Retinal pigment epithelial cell (primary cell): Measurements from ENCODE around the gene EEF1AKMT2.

Experiments used
- DNase-seq: peaks from one replicate; pipeline ENCODE4 v3.0.0-alpha.2; 2010; ENCODE audit warnings: low read depth
- H3K4me3 ChIP-seq: 2 replicates; pipeline ENCODE4 v1.5.1; 2011; ENCODE audit warnings: mild to moderate bottlenecking, low read length, control low read depth, moderate library complexity
- CTCF ChIP-seq: conservative IDR thresholded peaks from 2 replicates; pipeline ENCODE4 v1.5.1; 2011; ENCODE audit warnings: low read depth, low read length, control low read depth, inconsistent platforms

EEF1AKMT2 gene

GRCh38 chr10:124791547-124792348, at the start of gene EEF1AKMT2:
TSS of gene EEF1AKMT2 (minus strand) at chr10:124791887. CDS start at chr10:124791833, 54 bp downstream.
- DNase-seq: peak; percentile 40
- TF ChIP-seq CTCF: peak; percentile 25
- H3K4me3 ChIP-seq: peak within 1 kb of the TSS; percentile 91

GRCh38 chr10:124837687-124838086, 46.0 kb upstream of the EEF1AKMT2 start:
- no peak for TF ChIP-seq CTCF
- no peak overlapping the region for H3K4me3 ChIP-seq
- no peak for DNase-seq

- TF ChIP-seq CTCF: no peak
- H3K4me3 ChIP-seq: no peak overlapping the region
- no peak for DNase-seq
These were observed 39.4 kb upstream of the EEF1AKMT2 start for GRCh38 chr10:124831116-124831515.

- no peak for TF ChIP-seq CTCF
- no peak for DNase-seq
- no peak overlapping the region for H3K4me3 ChIP-seq
These were observed 38.8 kb upstream of the EEF1AKMT2 start for GRCh38 chr10:124830445-124830844.

- no peak overlapping the region for H3K4me3 ChIP-seq
- no peak for DNase-seq
- TF ChIP-seq CTCF: no peak
These were observed 37.9 kb upstream of the EEF1AKMT2 start for GRCh38 chr10:124829447-124830115.

- no peak overlapping the region for H3K4me3 ChIP-seq
- no peak for DNase-seq
- TF ChIP-seq CTCF: peak; percentile 55
These were observed 35.8 kb upstream of the EEF1AKMT2 start for GRCh38 chr10:124827474-124827873.
